ENCODE measurements around the gene NCR3LG1.

The NCR3LG1 gene

DNA sequence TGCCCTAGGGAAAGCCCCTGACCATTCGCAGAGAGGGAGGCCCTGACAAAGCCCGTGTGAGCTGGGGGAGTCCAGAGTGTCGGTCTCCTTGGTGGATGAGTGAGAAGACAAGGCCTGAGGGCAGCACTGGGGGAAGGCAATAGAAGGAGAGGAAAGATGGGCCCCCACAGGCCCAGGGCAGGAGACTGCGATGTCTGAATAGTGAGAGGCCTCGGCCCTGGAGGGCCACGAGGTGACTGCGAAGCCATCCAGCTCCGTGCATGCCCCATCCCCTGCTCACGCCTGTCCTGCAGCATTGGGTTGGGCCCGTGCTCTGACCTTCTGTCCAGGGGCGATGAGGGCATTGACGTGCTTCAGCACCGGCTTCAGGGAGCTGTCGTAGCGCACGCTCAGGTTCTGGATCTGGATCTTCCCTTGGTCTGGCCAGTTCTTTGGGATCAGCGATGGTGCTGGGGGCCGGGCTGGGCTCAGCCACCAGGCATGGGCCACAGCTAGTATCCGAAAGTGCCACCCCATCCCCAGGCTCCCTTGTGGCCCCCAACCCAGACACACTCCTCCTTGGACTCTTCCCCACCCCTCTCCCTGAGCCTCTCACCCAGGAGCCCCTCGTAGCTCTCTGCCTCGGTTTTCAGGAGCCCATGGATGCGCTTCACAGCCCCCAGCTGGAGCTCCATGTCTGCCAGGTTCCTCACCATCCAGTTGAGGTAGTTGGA lies 45.2 kb downstream of the NCR3LG1 start:
- ATAC-seq = no peak

DNA sequence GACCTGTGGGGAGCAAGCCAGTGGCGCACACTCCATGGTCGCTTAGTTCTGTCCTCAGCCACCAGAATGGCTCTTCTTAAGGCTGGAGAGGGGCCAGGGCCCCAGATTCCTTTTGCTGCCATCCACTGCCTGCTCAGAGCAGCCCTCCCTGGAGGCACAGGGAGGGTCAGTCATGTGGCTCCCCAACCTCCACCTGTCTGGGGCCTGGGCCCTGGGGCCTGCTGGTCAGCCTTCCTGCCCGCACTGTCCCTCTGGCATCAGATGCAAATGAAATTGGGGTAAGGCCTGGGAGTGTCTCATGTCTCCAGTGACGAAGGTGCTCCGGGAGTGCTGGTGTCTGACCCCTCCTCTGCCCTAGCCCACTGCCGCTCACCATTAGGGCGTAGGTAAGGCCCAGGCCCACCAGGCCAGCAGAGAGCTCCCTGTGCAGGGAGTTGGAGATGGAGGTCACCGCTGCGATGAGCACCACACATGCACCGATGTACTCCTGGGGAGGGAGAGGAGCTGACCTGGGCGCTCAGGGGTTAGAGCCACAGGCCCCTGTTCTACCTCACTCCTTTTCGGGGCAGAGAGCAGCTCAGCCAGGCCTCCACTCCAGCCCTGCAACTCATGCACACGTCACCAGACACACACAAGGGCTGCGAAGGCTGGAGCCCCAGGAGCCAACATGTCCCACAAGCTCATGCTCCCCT lies 45.9 kb downstream of the NCR3LG1 start:
- no peak for ATAC-seq
- TF ChIP-seq, protein P1, sequence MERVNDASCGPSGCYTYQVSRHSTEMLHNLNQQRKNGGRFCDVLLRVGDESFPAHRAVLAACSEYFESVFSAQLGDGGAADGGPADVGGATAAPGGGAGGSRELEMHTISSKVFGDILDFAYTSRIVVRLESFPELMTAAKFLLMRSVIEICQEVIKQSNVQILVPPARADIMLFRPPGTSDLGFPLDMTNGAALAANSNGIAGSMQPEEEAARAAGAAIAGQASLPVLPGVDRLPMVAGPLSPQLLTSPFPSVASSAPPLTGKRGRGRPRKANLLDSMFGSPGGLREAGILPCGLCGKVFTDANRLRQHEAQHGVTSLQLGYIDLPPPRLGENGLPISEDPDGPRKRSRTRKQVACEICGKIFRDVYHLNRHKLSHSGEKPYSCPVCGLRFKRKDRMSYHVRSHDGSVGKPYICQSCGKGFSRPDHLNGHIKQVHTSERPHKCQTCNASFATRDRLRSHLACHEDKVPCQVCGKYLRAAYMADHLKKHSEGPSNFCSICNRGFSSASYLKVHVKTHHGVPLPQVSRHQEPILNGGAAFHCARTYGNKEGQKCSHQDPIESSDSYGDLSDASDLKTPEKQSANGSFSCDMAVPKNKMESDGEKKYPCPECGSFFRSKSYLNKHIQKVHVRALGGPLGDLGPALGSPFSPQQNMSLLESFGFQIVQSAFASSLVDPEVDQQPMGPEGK (CRISPR knock-in tag; IDR thresholded peaks at IDR 0.05; ENCODE audit: borderline replicate concordance) = no peak
- TF ChIP-seq RARB (CRISPR knock-in tag; IDR thresholded peaks at IDR 0.05) (no peak), CSDC2 (CRISPR knock-in tag; IDR thresholded peaks at IDR 0.05) (no peak), TOX (CRISPR knock-in tag; IDR thresholded peaks at IDR 0.05; ENCODE audit: borderline replicate concordance) (no peak), ZNF565 (CRISPR knock-in tag; conservative IDR thresholded peaks at IDR 0.05; ENCODE audit: low read depth) (no peak)
- TF ChIP-seq, protein P2, sequence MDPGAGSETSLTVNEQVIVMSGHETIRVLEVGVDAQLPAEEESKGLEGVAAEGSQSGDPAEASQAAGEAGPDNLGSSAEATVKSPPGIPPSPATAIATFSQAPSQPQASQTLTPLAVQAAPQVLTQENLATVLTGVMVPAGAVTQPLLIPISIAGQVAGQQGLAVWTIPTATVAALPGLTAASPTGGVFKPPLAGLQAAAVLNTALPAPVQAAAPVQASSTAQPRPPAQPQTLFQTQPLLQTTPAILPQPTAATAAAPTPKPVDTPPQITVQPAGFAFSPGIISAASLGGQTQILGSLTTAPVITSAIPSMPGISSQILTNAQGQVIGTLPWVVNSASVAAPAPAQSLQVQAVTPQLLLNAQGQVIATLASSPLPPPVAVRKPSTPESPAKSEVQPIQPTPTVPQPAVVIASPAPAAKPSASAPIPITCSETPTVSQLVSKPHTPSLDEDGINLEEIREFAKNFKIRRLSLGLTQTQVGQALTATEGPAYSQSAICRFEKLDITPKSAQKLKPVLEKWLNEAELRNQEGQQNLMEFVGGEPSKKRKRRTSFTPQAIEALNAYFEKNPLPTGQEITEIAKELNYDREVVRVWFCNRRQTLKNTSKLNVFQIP (CRISPR knock-in tag; IDR thresholded peaks at IDR 0.05; ENCODE audit: borderline replicate concordance, low read depth) = no peak
- TF ChIP-seq, protein P3, sequence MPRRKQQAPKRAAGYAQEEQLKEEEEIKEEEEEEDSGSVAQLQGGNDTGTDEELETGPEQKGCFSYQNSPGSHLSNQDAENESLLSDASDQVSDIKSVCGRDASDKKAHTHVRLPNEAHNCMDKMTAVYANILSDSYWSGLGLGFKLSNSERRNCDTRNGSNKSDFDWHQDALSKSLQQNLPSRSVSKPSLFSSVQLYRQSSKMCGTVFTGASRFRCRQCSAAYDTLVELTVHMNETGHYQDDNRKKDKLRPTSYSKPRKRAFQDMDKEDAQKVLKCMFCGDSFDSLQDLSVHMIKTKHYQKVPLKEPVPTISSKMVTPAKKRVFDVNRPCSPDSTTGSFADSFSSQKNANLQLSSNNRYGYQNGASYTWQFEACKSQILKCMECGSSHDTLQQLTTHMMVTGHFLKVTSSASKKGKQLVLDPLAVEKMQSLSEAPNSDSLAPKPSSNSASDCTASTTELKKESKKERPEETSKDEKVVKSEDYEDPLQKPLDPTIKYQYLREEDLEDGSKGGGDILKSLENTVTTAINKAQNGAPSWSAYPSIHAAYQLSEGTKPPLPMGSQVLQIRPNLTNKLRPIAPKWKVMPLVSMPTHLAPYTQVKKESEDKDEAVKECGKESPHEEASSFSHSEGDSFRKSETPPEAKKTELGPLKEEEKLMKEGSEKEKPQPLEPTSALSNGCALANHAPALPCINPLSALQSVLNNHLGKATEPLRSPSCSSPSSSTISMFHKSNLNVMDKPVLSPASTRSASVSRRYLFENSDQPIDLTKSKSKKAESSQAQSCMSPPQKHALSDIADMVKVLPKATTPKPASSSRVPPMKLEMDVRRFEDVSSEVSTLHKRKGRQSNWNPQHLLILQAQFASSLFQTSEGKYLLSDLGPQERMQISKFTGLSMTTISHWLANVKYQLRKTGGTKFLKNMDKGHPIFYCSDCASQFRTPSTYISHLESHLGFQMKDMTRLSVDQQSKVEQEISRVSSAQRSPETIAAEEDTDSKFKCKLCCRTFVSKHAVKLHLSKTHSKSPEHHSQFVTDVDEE (CRISPR knock-in tag; IDR thresholded peaks at IDR 0.05) = no peak

More for the DNA sequence above, 45.2 kb downstream of the NCR3LG1 start:
- no peak for TF ChIP-seq RARB (CRISPR knock-in tag; IDR thresholded peaks at IDR 0.05)
- TF ChIP-seq ZNF8 (CRISPR knock-in tag; IDR thresholded peaks at IDR 0.05) = no peak
- no peak for TF ChIP-seq GLIS3 (CRISPR knock-in tag; IDR thresholded peaks at IDR 0.05)
- no peak for TF ChIP-seq OSR1 (CRISPR knock-in tag; IDR thresholded peaks at IDR 0.05)
- TF ChIP-seq PPARA (CRISPR knock-in tag; IDR thresholded peaks at IDR 0.05; ENCODE audit: borderline replicate concordance) = no peak
- no peak for TF ChIP-seq ZNF565 (CRISPR knock-in tag; conservative IDR thresholded peaks at IDR 0.05; ENCODE audit: low read depth)
- TF ChIP-seq, protein P1 (CRISPR knock-in tag; IDR thresholded peaks at IDR 0.05; ENCODE audit: borderline replicate concordance) = no peak
- TF ChIP-seq BACH2 (CRISPR knock-in tag; IDR thresholded peaks at IDR 0.05; ENCODE audit: borderline replicate concordance) = no peak
- TF ChIP-seq, protein P4, sequence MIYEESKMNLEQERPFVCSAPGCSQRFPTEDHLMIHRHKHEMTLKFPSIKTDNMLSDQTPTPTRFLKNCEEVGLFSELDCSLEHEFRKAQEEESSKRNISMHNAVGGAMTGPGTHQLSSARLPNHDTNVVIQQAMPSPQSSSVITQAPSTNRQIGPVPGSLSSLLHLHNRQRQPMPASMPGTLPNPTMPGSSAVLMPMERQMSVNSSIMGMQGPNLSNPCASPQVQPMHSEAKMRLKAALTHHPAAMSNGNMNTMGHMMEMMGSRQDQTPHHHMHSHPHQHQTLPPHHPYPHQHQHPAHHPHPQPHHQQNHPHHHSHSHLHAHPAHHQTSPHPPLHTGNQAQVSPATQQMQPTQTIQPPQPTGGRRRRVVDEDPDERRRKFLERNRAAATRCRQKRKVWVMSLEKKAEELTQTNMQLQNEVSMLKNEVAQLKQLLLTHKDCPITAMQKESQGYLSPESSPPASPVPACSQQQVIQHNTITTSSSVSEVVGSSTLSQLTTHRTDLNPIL (CRISPR knock-in tag; IDR thresholded peaks at IDR 0.05; ENCODE audit: low read depth) = no peak
- no peak for TF ChIP-seq SNAI2 (CRISPR knock-in tag; IDR thresholded peaks at IDR 0.05)
- no peak for TF ChIP-seq ZNF70 (CRISPR knock-in tag; IDR thresholded peaks at IDR 0.05)
- TF ChIP-seq ESRRG (CRISPR knock-in tag; IDR thresholded peaks at IDR 0.05) = no peak
- no peak for TF ChIP-seq ISL1 (CRISPR knock-in tag; IDR thresholded peaks at IDR 0.05)
- no peak for TF ChIP-seq CSDC2 (CRISPR knock-in tag; IDR thresholded peaks at IDR 0.05)
- TF ChIP-seq, protein P2 (CRISPR knock-in tag; IDR thresholded peaks at IDR 0.05; ENCODE audit: borderline replicate concordance, low read depth) = no peak
- TF ChIP-seq, protein P3 (CRISPR knock-in tag; IDR thresholded peaks at IDR 0.05) = no peak
- TF ChIP-seq, protein P5, sequence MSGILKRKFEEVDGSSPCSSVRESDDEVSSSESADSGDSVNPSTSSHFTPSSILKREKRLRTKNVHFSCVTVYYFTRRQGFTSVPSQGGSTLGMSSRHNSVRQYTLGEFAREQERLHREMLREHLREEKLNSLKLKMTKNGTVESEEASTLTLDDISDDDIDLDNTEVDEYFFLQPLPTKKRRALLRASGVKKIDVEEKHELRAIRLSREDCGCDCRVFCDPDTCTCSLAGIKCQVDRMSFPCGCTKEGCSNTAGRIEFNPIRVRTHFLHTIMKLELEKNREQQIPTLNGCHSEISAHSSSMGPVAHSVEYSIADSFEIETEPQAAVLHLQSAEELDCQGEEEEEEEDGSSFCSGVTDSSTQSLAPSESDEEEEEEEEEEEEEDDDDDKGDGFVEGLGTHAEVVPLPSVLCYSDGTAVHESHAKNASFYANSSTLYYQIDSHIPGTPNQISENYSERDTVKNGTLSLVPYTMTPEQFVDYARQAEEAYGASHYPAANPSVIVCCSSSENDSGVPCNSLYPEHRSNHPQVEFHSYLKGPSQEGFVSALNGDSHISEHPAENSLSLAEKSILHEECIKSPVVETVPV (CRISPR knock-in tag; IDR thresholded peaks at IDR 0.05) = no peak
- no peak for TF ChIP-seq TOX (CRISPR knock-in tag; IDR thresholded peaks at IDR 0.05; ENCODE audit: borderline replicate concordance)
